ENCODE data around the gene MSH2.
"Not testable (repeated sequence)": the region's sequence is repeated elsewhere in the genome, so short reads cannot be mapped to it uniquely, and the experiment has no call there.

MSH2 gene

GRCh38 chr2:47414682-47415458 is 11.9 kb downstream of the MSH2 start:
- DNase-seq = no peak

GRCh38 chr2:47420214-47420613 is 17.3 kb downstream of the MSH2 start:
- no peak for DNase-seq

GRCh38 chr2:47420683-47421082 is 17.7 kb downstream of the MSH2 start:
- DNase-seq = not testable (repeated sequence)

- no peak for DNase-seq
Measured at GRCh38 chr2:47422016-47422415, 19.1 kb downstream of the MSH2 start.

GRCh38 chr2:47422560-47422959 is 19.6 kb downstream of the MSH2 start:
- DNase-seq = no peak

GRCh38 chr2:47426786-47427185 is 23.8 kb downstream of the MSH2 start:
- DNase-seq = no peak

GRCh38 chr2:47429795-47430194 is 26.8 kb downstream of the MSH2 start:
- no peak for DNase-seq

- not testable (repeated sequence) for DNase-seq
Measured at GRCh38 chr2:47433006-47433405, 30.1 kb downstream of the MSH2 start.

GRCh38 chr2:47433445-47433844 is 30.5 kb downstream of the MSH2 start:
- DNase-seq = not testable (repeated sequence)

GRCh38 chr2:47437287-47437686 is 34.3 kb downstream of the MSH2 start:
- no peak for DNase-seq

- no peak for DNase-seq
Measured at GRCh38 chr2:47438106-47438505, 35.1 kb downstream of the MSH2 start.

- no peak for DNase-seq
Measured at GRCh38 chr2:47438783-47439182, 35.8 kb downstream of the MSH2 start.

- no peak for DNase-seq
Measured at GRCh38 chr2:47451790-47452189, 48.8 kb downstream of the MSH2 start.

GRCh38 chr2:47452761-47453160 is 49.8 kb downstream of the MSH2 start:
- no peak for DNase-seq

GRCh38 chr2:47454818-47455217 is 51.9 kb downstream of the MSH2 start:
- DNase-seq = not testable (repeated sequence)

- no peak for DNase-seq
Measured at GRCh38 chr2:47455411-47455810, 52.5 kb downstream of the MSH2 start.

- no peak for DNase-seq
Measured at GRCh38 chr2:47456851-47457250, 53.9 kb downstream of the MSH2 start.

- no peak for DNase-seq
Measured at GRCh38 chr2:47457268-47457667, 54.3 kb downstream of the MSH2 start.

GRCh38 chr2:47459021-47459420 is 56.1 kb downstream of the MSH2 start:
- no peak for DNase-seq

GRCh38 chr2:47460766-47461165 is 57.8 kb downstream of the MSH2 start:
- no peak for DNase-seq

- DNase-seq = no peak
Measured at GRCh38 chr2:47471429-47472116, 68.6 kb downstream of the MSH2 start.

GRCh38 chr2:47479863-47480262 is 76.9 kb downstream of the MSH2 start:
- DNase-seq = no peak

- no peak for DNase-seq
Measured at GRCh38 chr2:47483191-47483590, 80.2 kb downstream of the MSH2 start.

- no peak for DNase-seq
Measured at GRCh38 chr2:47484396-47484795, 81.4 kb downstream of the MSH2 start.

GRCh38 chr2:47485177-47485576 is 82.2 kb downstream of the MSH2 start:
- no peak for DNase-seq

All from femur (tissue), 1 donor.